Neural cell (in vitro differentiated cells): ENCODE data around the gene WFDC10B.

ENCODE experiments used
- EZH2 ChIP-seq: fragments of 200-600, 300-800 bp; shearing (Covaris generic), sonication (generic); IDR thresholded peaks from 2 replicates; pipeline ENCODE4 v1.6.1; 2014; ENCODE audit warnings: antibody characterized with exemption, low read length, borderline replicate concordance, mild to moderate bottlenecking; ENCODE audit not compliant: insufficient read depth, poor library complexity, severe bottlenecking
- TF ChIP-seq, protein P1 (sequence below): fragments of 450-650 bp; IDR thresholded peaks from 2 replicates; pipeline ENCODE4 v1.5.1; 2014; ENCODE audit warnings: antibody characterized with exemption, mild to moderate bottlenecking, moderate library complexity; ENCODE audit not compliant: poor library complexity, severe bottlenecking

DNA sequence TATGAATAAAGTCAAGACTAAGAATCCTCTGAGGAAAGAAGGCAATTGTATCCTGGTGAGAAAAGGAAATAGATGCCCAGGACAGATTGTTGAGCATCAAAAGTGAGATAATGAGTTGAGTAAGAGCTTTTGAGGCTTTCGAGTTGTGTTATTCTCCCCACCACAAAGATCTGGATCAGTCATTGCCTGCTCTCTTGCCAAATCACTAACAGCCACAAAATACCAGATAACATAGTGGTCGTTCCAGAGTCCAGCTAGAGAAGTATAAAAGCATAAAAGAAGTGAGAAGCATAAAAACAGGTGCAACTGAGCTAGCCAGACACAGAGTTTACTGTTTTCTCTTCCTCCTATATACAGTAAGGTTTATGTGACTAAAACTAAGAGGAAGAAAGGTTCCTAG is 22.2 kb upstream of the WFDC10B start:
- TF ChIP-seq, protein P1, sequence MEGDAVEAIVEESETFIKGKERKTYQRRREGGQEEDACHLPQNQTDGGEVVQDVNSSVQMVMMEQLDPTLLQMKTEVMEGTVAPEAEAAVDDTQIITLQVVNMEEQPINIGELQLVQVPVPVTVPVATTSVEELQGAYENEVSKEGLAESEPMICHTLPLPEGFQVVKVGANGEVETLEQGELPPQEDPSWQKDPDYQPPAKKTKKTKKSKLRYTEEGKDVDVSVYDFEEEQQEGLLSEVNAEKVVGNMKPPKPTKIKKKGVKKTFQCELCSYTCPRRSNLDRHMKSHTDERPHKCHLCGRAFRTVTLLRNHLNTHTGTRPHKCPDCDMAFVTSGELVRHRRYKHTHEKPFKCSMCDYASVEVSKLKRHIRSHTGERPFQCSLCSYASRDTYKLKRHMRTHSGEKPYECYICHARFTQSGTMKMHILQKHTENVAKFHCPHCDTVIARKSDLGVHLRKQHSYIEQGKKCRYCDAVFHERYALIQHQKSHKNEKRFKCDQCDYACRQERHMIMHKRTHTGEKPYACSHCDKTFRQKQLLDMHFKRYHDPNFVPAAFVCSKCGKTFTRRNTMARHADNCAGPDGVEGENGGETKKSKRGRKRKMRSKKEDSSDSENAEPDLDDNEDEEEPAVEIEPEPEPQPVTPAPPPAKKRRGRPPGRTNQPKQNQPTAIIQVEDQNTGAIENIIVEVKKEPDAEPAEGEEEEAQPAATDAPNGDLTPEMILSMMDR, result no peak
- TF ChIP-seq EZH2, result no peak
